Measurements from ENCODE around the gene VPS16. TPM values are rescaled to one million over a fixed set of nuclear protein-coding genes. Genes with fewer than 3 reads are reported as not detected.
A peak's percentile ranks its signal among the peaks of the same experiment; 100 is the strongest.
"Not testable (repeated sequence)": the region's sequence is repeated elsewhere in the genome, so short reads cannot be mapped to it uniquely, and the experiment has no call there.

The VPS16 gene
- total RNA-seq, 2 experiments from 2014 or later, result 49.7 to 54.9 TPM

GRCh38 chr20:2831206-2831605, 9.3 kb upstream of the VPS16 start:
- POLR2A ChIA-PET; H3K27ac Mint-ChIP-seq; H3K4me3 Mint-ChIP-seq; DNase-seq; H3K9me3 Mint-ChIP-seq; H3K36me3 Mint-ChIP-seq (ENCODE audit: low read depth): not testable (repeated sequence)
- CTCF ChIA-PET, result interaction anchor here (0.6 kb wide), 1 partner anchor 673 kb away, joined by 5 read pairs; no protein-coding TSS in a partner anchor
- H3K27me3 Mint-ChIP-seq, result peaks cover 34% of the 10 kb centered on the region
- peaks cover 13% of the 10 kb centered on the region for H3K4me1 Mint-ChIP-seq

GRCh38 chr20:2833761-2834160, 6.8 kb upstream of the VPS16 start:
- ChIA-PET POLR2A (no interaction called here), CTCF (no interaction called here)
- Mint-ChIP-seq H3K4me3 (no peak overlapping the region), H3K27me3 (peaks cover 10% of the 10 kb centered on the region), H3K4me1 (peaks cover 6% of the 10 kb centered on the region), H3K9me3 (no peaks in the 10 kb centered on the region), H3K27ac (no peak overlapping the region), H3K36me3 (ENCODE audit: low read depth) (peaks cover 3% of the 10 kb centered on the region)
- DNase-seq, result no peak

- no peak for DNase-seq
- Mint-ChIP-seq H3K27ac (no peak overlapping the region), H3K4me1 (peaks cover 10% of the 10 kb centered on the region), H3K9me3 (peaks cover 2% of the 10 kb centered on the region), H3K4me3 (no peak overlapping the region), H3K27me3 (peaks cover 2% of the 10 kb centered on the region), H3K36me3 (ENCODE audit: low read depth) (peaks cover 8% of the 10 kb centered on the region)
- CTCF ChIA-PET, result interaction anchor here (1.0 kb wide), 1 partner anchor 18 kb away, joined by 3 read pairs; no protein-coding TSS in a partner anchor
- POLR2A ChIA-PET, result no interaction called here
These were observed 6.0 kb upstream of the VPS16 start for GRCh38 chr20:2834401-2835110.

DNA sequence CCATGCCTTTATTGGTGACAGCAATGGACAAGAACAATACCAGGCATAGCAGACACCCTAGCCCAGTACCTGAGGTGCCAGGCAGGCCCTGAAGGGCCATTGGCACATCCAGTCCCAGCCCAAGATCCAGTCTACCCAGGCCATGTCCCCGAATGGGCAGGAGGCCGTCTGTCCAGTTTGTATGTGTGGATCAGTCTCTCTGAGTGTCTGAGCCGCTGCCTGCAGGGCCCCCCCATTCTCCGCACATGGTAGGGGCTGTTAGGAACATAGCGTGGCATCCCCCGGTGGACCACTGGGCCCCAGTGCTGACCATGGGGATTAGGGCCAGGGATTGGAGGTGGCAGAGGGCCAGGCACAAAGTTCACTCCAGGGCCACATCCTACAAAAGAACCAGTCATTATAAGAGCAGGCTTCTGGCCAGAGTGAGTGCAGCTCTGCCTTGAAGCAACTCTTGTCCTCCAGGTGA, 5.2 kb upstream of the VPS16 start:
- POLR2A ChIA-PET, result no interaction called here
- CTCF ChIA-PET, result interaction anchor here (0.6 to 1.0 kb wide), 2 partner anchors 17 to 84 kb away, joined by 3 read pairs; no protein-coding TSS in a partner anchor
- no peaks in the 10 kb centered on the region for H3K27me3 Mint-ChIP-seq
- peaks cover 8% of the 10 kb centered on the region for H3K36me3 Mint-ChIP-seq (ENCODE audit: low read depth)
- no peak overlapping the region for H3K4me3 Mint-ChIP-seq
- no peak overlapping the region for H3K27ac Mint-ChIP-seq
- peaks cover 13% of the 10 kb centered on the region for H3K4me1 Mint-ChIP-seq
- peaks cover 2% of the 10 kb centered on the region for H3K9me3 Mint-ChIP-seq
- DNase-seq, result no peak

DNA sequence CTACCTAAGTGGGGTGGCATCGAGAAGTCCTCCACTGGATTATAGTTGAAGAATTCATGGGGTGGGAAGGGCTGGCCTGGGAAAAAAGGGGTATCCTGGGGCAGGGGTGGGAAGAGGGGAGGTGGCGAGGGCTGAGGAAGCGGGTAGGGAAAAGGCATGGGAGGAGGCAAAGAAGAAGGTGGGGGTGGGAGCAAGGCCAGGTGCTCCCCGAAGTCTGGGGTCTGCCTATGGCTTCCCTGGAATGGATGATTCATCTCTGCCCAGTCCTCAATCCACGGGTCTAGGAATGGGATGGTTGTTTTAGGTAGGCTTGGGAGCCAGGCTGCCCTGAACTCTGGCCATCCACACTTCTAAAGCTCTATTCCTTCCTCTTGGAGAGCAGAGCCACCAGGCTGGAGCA, 4.5 kb upstream of the VPS16 start:
- H3K4me3 Mint-ChIP-seq, result no peak overlapping the region
- H3K27ac Mint-ChIP-seq, result no peak overlapping the region
- DNase-seq, result no peak
- peaks cover 2% of the 10 kb centered on the region for H3K9me3 Mint-ChIP-seq
- CTCF ChIA-PET, result interaction anchor here (0.6 to 0.9 kb wide), 3 partner anchors 13 to 84 kb away, joined by 3 to 4 read pairs (median 3); no protein-coding TSS in a partner anchor
- H3K36me3 Mint-ChIP-seq (ENCODE audit: low read depth), result peaks cover 8% of the 10 kb centered on the region
- POLR2A ChIA-PET, result no interaction called here
- no peaks in the 10 kb centered on the region for H3K27me3 Mint-ChIP-seq
- H3K4me1 Mint-ChIP-seq, result peaks cover 13% of the 10 kb centered on the region

DNA sequence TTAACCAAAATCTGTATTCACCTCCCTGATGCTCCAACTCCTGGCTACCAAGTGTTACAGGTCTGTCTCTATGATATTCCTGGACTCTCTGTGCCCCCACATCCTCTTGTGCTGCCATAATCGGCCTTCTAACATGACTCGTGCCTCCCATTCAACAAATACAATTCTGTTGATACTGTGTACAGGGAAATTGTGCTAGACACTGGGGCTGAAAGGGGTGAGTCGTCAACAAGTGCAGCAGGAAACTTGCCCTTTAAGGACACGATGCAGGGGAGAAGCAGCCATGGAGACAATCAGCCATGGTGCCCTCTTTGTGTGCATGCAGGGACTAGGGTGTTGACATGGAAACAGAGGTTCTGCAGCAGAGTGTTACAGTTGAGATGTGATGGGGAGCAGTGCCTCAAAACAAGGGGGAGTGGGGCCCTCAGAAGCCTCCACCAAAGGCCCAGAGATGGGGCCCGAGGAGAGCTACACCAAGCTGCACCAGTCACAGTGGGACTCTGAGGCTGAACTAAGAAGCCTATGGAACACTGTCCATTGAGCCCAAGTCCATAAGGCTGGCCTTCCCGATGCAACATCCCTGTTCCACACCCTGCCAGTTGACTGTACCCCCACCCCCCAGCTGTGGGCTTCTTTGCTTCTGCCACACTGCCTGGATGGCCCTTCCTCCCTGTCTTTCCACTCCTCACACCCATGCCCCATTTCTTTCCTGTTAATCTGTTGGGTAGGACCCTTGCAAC, 3.2 kb upstream of the VPS16 start:
- H3K27ac Mint-ChIP-seq, result no peak overlapping the region
- no peaks in the 10 kb centered on the region for H3K27me3 Mint-ChIP-seq
- ChIA-PET CTCF (interaction anchor here (1.8 kb wide), 1 partner anchor 10 kb away, joined by 4 read pairs; no protein-coding TSS in a partner anchor), POLR2A (no interaction called here)
- H3K9me3 Mint-ChIP-seq, result peaks cover 2% of the 10 kb centered on the region
- H3K36me3 Mint-ChIP-seq (ENCODE audit: low read depth), result peaks cover 8% of the 10 kb centered on the region
- DNase-seq, result no peak
- peaks cover 16% of the 10 kb centered on the region for H3K4me1 Mint-ChIP-seq
- H3K4me3 Mint-ChIP-seq, result no peak overlapping the region

- Mint-ChIP-seq H3K36me3 (ENCODE audit: low read depth) (peaks cover 6% of the 10 kb centered on the region), H3K27ac (peak overlapping the region; percentile 26), H3K4me3 (no peak overlapping the region), H3K27me3 (no peaks in the 10 kb centered on the region), H3K4me1 (peaks cover 16% of the 10 kb centered on the region), H3K9me3 (peaks cover 2% of the 10 kb centered on the region)
- POLR2A ChIA-PET, result no interaction called here
- CTCF ChIA-PET, result interaction anchor here (0.6 to 1.8 kb wide), 2 partner anchors 11 to 186 kb away, joined by 3 to 4 read pairs; no protein-coding TSS in a partner anchor
- no peak for DNase-seq
These were observed 2.3 kb upstream of the VPS16 start for GRCh38 chr20:2838170-2838797.

DNA sequence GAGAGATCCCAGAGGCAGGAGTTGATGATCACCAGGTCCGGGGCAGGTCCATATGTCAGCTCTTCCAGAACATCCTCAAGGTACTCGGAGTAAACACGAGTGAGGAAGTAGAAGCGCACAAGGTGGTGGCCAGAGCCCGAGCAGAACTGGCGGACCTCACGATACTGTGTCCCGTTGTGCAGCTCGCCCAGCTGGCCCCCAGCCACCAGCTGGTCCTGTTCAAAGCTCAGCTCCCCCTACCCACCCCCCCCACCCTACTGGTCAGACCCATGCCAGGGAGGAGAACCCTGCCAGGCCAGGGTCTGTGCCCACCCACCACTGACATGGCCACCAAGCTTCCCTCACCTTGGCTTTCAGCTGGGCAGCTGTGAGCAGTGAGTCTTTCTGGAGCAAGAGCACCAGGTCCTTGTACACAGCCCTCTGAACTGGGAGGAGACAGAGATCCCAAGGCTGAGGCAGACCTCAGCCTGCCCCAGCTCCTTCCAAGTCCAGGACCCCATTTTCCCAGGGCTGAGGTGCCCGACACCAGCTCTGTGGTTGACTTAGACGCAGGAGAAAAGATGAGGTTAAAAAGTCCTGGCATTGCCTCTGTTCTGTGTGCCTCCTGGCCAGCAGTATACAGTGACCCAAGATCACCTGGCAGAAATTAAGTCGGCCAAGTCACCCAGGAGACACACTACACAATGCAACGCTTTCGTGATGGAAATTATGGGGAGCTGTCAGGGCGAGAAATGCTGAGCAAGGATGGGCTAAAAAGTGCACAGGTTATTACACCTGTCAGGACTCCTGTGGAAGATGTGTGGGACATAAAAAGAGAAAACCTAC, 1.5 kb upstream of the VPS16 start:
- peaks cover 6% of the 10 kb centered on the region for H3K36me3 Mint-ChIP-seq (ENCODE audit: low read depth)
- H3K4me1 Mint-ChIP-seq, result peaks cover 16% of the 10 kb centered on the region
- peak overlapping the region; percentile 72 for H3K4me3 Mint-ChIP-seq
- DNase-seq, result no peak
- CTCF ChIA-PET, result interaction anchor here (0.5 to 1.8 kb wide), 3 partner anchors 12 to 187 kb away, joined by 3 to 4 read pairs (median 3); no protein-coding TSS in a partner anchor
- H3K9me3 Mint-ChIP-seq, result peaks cover 2% of the 10 kb centered on the region
- POLR2A ChIA-PET, result no interaction called here
- H3K27ac Mint-ChIP-seq, result peak overlapping the region; percentile 96
- no peaks in the 10 kb centered on the region for H3K27me3 Mint-ChIP-seq

DNA sequence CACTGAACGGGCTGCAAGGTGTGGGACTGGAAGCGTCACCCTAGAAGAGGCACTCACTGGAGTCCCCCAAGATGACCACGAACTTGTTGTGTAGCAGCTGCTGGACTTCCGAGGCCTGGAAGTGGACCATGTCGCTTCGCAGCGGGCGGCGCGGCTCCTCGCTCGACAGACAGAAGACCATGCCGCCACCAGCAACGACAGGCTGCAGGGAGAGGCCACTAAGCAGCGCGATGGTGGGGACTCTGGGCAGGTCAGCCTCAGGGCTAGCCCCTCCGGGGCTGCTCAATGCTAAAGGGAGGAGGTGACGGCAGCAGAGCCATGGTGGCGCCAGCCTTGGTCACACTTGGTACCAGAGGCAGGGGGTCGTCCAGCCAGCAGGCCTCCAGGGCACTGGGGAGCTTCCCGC, 810 bp upstream of the VPS16 start:
- peaks cover 2% of the 10 kb centered on the region for H3K9me3 Mint-ChIP-seq
- POLR2A ChIA-PET, result no interaction called here
- CTCF ChIA-PET, result interaction anchor here (0.9 to 1.3 kb wide), 2 partner anchors 12 to 33 kb away, joined by 3 to 4 read pairs; no protein-coding TSS in a partner anchor
- peak overlapping the region; percentile 72 for H3K4me3 Mint-ChIP-seq
- DNase-seq, result no peak
- peak overlapping the region; percentile 96 for H3K27ac Mint-ChIP-seq
- peaks cover 9% of the 10 kb centered on the region for H3K36me3 Mint-ChIP-seq (ENCODE audit: low read depth)
- no peaks in the 10 kb centered on the region for H3K27me3 Mint-ChIP-seq
- H3K4me1 Mint-ChIP-seq, result peaks cover 20% of the 10 kb centered on the region

DNA sequence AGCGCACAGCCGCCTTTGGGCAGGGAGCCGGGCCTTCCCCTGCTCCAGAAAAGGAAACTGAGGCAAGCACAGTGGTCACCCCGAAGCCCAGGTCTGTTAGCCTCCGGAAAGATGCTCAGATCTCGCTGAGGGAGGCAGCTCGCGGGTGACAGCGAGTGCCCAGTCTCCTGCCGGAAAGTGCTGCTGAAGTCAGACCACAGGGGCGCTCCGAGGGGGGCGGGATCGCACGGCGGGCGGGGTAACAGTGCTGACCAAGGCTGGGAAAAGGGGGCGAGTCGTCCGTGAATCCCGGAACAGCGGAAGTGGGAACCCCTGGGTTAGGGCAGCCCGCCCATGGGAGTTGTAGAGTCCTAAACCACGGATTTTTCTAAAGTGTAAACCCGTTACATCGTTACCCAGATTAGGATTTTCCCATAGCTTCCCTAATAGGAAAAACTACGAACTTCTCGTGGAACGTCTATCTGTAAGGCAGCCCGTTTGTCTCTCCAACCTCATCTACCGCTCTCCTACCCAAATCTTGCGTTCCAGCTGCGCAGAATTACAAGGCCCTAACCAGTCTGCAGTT, 504 bp downstream of the VPS16 start:
- POLR2A ChIA-PET, result no interaction called here
- Mint-ChIP-seq H3K27ac (peak overlapping the region; percentile 89), H3K36me3 (ENCODE audit: low read depth) (peaks cover 14% of the 10 kb centered on the region), H3K27me3 (no peaks in the 10 kb centered on the region), H3K4me1 (peaks cover 28% of the 10 kb centered on the region), H3K9me3 (peaks cover 2% of the 10 kb centered on the region), H3K4me3 (peak overlapping the region; percentile 82)
- CTCF ChIA-PET, result interaction anchor here (1.0 to 1.3 kb wide), 2 partner anchors 15 to 31 kb away, joined by 3 to 4 read pairs; no protein-coding TSS in a partner anchor
- peak; percentile 44 for DNase-seq

- Mint-ChIP-seq H3K36me3 (ENCODE audit: low read depth) (peaks cover 18% of the 10 kb centered on the region), H3K27ac (no peak overlapping the region), H3K4me1 (peaks cover 21% of the 10 kb centered on the region), H3K4me3 (no peak overlapping the region), H3K9me3 (no peaks in the 10 kb centered on the region), H3K27me3 (no peaks in the 10 kb centered on the region)
- CTCF ChIA-PET, result no interaction called here
- POLR2A ChIA-PET, result no interaction called here
- DNase-seq, result no peak
These were observed 5.1 kb downstream of the VPS16 start for GRCh38 chr20:2845607-2846006.

DNA sequence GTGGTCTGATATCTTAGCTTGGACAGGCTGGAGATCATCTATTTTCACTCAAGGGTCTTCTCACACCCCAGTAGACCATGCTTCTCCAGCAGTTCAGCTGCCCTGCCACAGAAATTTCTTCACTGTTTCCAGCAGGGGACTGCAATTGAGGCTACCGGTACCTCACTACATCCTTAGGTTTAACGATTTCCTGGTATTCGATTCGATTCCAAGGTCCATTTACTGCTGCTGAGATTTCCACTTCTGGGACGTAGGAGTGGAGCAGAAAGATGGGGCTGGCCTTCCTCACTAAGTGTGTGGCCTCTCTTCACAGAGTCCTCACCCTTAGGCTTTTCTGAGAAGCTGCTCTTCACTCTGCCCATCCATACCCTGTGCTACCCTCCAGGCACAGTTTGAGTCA, 6.2 kb downstream of the VPS16 start:
- H3K27me3 Mint-ChIP-seq, result no peaks in the 10 kb centered on the region
- no peak overlapping the region for H3K4me3 Mint-ChIP-seq
- no peak for DNase-seq
- ChIA-PET POLR2A (no interaction called here), CTCF (no interaction called here)
- H3K9me3 Mint-ChIP-seq, result no peaks in the 10 kb centered on the region
- no peak overlapping the region for H3K27ac Mint-ChIP-seq
- H3K36me3 Mint-ChIP-seq (ENCODE audit: low read depth), result peaks cover 18% of the 10 kb centered on the region
- H3K4me1 Mint-ChIP-seq, result peaks cover 21% of the 10 kb centered on the region
